Globus pallidus (tissue), 1 donor: Measurements from ENCODE around the gene ADGRG1.
"Not testable (repeated sequence)": the region's sequence is repeated elsewhere in the genome, so short reads cannot be mapped to it uniquely, and the experiment has no call there.

Experiments
- DNase-seq: peaks from one replicate; pipeline ENCODE4 v3.0.0-alpha.2; 2015; ENCODE audit warnings: low spot score

Gene ADGRG1

DNA sequence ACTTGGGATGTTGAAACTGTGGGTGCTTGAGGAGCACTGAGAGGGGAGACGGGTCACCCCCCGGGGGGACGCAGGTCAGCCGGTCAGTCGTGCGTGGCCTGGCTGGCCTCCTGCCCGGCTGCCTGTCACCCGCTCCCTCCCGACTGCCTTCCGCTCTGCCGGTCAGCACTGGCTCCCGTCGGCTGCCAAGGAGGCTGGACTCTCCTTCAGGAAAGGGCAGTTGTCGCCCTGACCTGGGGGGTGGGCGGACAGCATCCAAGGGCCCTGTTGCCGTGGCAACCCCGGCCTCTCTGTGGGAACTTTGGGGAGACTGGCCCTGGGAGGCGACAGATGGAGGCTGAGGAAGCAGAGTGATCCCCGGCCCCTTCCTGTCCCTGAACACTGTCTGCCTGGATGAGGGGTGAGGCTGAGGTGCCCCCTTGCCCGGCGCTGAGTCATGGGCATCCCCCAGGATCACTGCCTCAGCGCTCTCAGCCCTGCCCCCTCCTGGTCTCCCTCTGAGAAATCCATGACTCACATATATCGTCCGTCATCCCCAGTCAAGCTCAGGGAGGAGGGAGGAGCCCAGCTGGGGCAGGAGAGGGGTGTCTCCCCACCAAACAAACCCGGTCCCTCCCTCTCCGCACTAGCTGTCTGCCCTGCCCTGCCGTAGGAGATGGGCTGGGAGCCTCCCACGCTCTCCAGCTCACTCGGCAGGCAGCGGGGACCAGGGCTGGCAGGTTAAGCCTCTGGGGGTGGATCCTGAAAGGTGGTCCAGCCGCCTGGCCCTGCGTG, at the start of gene ADGRG1:
Gene ADGRG1, plus strand, starts transcription at position 623 of the 774 bp plus-strand sequence. CDS start 21,658 bp downstream, outside the sequence.
- DNase-seq, result peak; percentile 87

DNA sequence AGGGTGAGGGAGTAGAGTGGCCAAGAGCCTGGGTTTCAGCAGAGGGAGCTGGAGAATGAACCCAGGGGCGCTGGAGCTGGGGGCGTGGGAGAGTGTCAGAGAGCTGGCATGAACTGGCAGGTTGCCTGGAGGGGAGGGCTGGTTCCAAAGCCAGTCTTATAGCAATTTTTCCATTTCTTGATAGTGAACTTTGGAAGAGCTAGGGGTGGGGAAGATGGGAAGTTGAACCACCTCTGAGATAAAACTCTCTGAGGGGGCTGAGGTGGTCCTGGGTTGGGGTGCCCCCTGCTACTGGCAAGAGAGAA, 49.1 kb upstream of the ADGRG1 start:
- DNase-seq, result no peak

DNA sequence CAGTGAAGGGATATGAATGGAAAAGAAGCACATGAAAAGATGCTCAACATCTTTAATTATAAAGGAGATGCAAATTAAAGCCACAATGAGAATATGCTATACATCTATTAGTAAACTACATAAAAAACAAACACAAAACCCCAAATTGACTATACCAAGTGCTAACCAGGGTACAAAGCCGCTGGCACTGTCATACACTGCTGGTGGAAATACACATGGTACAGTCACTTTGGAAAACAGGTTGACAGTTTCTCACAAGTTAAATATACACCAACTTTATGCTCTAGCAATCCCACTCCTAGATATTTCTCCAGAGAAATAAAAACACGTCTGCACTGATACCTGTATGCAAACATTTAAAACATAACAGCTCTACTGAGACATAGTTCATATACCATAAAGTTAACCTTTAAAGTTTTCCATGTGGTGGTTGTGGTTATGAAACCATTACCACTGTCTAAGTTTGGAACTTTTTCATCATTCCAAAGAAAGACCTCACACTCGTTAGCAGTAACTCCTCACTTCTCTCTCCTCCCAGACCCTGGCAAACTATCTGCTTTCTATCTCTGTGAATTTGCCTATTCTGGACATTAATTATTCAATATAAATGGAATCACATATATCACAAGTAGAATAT, 43.3 kb upstream of the ADGRG1 start:
- DNase-seq, result no peak

DNA sequence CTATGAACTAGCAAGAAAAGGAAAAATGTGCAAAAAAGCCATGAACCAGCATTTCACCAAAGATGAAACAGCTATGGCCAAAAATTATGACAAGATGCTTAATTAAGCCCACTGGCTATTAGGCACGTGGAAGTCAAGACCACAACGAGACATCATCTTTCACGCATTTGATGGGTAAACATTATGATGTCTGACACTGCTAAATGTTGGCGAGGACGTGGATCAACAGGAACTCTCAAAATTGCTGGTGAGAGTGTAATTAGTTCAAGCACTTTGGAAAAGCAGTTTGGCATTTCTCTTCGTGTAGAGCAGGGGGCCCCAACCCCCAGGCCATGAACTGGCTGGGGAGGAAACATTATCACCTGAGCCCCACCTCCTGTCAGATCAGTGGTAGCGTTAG, 39.6 kb upstream of the ADGRG1 start:
- DNase-seq, result no peak

DNA sequence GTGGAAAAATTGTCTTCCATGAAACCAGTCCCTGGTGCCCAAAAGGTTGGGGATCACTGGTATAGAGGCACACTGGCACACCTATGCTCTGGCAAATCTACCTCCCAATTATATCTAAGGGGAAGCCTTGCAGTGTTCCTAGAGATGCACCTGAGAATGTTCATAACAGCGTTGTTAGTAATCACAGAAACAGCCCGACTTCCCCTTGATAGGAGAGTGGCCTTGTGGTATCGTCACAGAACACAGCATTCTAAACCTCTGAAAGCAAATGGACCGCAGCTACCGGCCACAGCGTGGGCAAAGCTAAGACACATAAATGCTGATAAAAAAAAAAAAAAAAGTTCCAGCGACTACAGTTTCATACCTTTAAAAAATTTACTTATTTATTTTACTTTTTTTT, 39.1 kb upstream of the ADGRG1 start:
- DNase-seq, result no peak

DNA sequence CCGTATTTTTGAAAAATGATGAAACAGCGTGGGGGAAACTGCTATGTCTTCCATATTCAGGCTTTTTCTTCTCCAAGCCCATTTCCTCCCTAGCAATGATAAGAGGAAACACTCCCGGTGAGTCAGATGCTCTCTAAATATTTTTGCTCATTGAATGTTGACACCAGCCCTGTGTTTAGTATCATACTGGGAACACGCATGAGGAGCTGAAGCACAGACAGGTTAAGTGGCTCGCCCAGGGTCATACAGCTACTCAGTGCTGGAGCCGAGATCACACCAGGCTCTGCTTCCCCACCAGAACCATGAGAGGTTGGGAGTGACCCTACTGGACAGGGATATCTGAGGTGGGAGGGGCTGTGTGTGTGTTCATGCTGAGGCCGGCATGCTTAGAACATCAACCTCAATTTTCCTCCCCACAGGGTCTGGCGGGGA, 37.8 kb upstream of the ADGRG1 start:
- no peak for DNase-seq

DNA sequence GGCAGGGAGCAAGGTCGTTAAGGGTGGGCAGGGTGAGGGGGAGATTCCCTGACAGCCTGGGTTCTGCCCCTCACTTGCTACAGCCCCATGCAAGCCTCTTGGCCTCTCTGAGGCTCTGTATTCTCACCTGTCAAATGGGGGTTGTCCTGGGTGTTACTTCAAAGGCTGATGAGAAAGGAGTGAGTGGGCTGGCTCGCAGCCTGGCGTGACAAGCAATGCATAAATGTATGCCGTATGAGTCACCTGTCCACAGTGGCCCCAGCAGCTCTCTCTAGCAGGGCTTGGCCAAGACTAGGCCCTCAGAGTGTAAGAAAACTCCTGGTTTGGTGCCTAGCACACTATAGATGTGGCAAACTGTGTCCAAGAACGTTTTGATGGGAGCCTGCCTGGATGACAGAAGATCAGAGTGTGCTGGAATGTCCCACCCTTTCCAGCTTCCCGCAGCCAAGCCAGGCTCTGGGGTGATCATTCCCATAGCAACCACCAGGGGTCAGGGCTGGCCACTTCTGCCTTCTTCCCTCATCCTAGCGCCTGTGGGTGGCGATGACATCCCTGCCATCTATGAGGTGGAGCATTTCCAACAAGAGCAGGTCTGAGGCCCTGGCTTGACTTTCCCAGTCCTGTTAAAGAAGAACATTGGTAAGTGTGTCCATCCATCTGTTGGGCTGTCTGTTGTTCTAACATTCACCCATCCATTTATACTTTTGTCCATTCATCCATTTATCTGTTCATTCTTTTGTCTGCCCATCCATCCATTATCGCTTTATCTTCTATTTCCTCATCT, 37.2 kb upstream of the ADGRG1 start:
- DNase-seq, result peak; percentile 72

DNA sequence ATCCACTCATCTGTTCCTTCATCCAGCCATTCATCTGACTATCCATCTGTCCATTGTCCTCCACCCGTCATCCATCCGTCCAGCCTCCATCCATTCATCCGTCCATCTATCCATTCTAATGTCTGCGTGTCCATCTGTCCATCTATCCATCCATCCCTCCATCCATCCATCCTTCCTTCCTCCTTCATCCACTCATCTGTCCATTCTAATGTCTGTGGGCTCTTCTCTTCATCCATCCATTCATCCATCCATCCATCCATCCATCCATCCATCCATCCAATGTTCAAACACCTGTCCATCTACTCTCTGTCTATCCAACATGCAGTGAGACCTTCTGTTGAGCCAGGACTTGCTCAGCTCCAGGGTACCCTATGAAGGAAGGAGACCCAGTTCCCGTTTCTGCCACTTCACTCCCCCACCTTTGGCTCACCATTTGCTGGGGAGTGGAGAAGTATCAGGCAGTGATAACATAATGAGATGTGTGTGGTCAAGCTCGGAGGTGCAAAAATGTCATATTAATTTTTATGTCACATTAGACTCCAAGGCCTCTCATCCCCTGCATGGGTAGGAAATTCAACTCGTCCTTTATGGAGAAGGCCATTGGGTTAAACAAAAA, 36.5 kb upstream of the ADGRG1 start:
- DNase-seq, result no peak

DNA sequence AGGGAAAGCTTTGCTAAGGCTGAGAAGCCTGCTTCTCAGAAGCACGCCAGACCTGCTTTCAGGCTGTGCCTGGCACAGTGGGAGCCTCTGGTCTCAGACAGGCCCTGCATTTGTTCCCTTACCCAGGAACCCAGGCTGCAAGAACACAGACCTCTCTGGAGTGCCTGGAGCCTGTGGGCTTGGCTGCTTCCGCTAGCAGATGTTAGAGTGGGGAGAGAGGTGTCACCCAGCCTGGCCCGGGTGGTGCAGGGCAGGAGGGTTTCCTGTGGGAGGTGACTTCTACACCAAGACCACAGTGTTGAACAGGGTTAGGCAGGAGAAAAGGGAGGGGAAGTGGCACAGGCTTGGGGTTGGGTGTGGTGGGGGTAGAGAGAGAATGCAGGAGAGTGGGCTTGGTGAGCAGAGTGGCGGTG, 35.8 kb upstream of the ADGRG1 start:
- DNase-seq, result no peak

DNA sequence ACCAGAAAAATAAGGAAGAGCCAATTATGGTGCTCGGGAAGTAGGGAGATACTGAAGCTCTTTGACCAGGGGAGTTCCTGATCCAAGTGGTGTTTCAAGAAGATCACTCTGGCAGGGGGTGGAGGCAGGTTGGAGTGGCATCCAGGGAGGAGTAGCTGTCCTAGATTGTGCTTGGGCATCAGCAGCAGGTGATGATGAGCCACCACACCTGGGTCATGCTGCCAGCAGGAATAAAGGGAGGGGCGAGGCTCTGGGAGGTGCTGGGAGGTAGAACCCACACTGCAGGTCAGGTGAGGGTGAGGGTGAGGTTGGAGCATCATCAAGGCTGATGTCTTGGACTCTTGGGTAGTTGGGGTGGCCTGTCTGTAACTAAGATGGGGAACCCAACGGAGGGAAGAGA, 35.4 kb upstream of the ADGRG1 start:
- no peak for DNase-seq

DNA sequence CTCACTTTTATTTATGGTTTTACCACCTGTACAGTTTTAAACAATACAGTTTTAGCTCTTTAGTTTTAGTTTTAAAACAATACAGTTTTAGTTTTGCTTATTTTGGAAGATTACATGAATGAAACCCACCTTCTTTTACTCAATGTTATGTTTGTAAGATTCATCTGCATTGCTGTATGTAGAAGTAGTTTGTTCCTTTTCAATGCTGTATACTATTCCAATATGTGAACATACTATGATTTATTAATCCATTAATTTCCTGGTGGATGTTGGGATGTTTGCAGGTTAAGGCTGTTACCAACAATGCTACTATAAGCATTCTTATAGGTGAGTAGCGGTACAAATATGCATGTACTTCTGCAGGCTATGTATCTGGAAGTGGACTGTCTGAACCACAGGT, 34.4 kb upstream of the ADGRG1 start:
- no peak for DNase-seq

DNA sequence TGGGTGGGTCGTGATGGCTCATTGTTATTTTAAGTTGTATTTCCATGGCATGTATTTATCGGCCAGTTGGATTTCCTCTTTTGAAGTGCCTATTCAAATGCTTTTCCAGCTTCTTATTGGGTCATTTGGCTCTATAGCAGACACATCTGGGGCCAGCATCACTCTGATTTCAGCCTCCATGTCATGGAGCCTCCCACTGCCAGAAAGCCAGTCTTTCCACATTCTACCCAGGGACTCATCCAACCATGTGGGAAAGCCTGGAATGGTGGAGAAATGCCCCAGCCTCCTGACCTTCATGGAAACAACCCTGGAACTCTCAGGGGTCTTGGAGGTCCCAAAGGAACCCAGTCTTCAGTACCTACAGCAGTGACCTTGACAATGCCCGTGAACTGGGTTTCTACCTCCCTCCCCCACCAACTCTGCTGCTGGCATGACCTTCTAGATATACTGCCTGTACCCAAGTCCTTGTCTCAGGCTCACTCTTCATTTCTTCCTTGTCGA, 33.8 kb upstream of the ADGRG1 start:
- DNase-seq, result no peak

DNA sequence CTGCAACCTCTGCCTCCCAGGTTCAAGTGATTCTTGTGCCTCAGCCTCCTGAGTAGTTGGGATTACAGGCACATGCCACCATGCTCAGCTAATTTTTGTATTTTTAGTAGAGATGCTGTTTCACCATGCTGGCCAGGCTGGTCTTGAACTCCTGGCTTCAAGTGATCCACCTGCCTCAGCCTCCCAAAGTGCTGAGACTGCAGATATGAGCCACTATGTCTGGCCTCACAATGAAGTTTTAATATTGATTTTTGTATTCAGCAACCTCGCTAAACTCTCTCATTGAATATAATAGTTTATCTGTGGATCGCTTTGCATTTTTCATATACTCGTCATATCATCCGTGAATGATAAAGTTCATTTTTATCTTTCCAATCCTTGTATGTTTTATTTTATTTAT, 32.2 kb upstream of the ADGRG1 start:
- DNase-seq, result not testable (repeated sequence)

DNA sequence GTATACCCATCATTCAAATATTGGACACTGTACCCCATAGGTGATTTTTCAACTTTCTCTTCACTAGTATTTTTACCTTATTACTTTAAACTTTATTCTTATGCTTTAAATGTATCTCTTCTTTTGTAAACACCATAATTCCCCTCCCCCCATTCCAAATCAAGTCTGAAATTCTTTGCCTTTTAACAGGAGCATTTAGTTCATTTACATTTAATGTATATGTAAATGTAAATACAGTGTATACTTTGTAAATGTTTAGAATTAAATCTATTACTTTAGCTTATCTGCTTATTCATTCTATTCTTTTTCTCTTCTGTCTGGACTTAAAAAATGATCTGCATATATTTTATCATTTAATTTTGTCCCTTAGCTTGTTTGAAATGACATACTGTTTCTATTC, 30.0 kb upstream of the ADGRG1 start:
- no peak for DNase-seq

DNA sequence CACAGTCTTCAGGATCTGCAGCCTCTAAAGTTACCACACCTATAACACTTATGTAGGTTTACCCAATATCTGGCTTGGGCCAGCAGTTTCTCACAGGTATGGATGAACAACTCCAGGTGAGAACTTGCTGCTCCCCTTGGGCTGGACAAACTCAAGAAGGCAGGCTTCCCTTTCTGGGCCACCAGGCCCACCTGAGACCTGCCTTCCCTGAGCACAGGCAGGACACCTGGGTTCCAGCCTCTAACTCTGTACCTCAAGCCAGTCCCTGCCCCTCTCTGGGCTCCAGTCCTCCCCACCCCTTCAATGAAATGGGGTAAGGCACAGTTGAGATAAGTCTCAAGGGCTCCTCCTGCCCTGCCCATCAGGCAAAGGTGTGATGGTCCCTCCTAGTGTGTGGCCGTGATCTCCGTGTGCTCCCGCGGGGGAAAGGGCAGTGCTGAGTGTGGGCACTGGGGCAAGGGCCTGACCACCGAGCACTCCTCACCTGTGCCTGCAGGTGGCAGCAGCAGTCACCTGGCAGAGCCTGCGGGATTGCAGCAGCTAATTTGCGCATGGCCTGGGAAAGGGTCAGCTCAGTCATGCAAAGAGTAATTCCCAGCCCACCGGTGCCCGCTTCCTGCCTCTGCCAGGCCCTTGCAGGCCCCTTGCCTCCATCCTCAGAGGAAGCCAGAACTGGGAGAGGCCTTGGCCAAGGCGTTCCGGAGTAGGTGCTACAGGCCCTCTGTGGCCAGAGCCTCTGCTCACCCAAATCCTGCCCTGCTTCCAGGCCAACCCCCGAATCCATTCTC, 28.2 kb upstream of the ADGRG1 start:
- no peak for DNase-seq

DNA sequence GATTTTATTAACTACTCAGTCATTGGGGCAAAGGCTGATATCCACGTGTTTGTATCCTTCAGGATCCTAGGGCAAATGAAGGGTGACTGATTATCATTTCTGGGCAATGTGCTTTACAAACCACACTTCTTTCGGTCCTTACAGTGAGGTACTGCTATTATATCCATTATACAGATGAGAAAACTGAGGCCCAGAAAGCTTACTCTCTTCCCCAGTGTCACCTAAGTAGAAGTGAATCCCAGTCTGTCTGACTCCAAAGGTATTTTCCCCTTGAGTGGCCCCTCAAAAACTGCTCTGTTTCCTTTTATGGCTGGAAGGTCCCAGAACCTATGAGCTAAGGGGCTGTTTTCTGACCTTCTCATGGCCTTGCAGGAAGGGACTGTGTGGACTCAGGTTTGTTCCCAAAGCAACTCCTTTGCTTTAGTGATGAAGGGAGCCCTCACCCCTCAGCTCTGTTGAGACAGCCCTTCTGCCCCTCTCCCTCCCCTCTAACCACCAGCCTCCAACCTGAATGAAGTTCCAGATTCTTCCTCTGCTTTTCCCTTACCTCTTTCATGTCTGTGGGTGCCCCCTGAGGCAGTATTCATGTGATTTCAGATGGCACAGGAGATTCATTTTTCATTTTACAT, 27.4 kb upstream of the ADGRG1 start:
- no peak for DNase-seq

DNA sequence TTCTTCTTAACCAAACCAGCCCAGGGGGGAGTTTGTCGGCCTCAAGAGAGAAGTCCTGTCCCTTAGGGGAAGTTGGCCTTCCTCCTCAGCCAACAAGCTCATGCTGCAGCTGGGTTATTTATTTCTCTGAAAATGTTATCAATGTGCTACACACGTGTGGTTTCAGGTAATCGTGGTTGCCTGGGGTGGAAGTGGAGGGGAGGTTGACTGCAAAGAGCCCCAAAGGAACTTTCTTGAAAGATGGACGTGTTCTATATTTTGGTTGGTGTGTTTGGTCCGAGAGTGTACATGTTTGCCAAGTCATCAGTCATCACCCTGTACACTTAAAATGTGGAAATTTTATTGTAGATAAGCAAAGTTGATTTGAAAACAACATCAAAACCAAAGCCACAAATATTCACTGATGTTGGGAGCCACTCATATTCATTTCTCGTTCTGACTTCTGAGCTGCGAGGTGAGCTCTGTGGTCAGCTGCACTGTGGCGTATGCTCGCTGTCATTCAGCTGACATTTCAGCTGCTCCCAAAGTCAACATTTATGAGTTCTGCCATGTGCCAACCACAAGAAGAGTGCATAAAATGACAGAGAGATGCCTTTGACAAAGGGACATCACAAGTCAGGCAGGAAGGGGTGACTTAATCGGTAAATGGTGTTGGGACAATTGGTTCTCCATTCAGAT, 26.5 kb upstream of the ADGRG1 start:
- DNase-seq, result no peak

DNA sequence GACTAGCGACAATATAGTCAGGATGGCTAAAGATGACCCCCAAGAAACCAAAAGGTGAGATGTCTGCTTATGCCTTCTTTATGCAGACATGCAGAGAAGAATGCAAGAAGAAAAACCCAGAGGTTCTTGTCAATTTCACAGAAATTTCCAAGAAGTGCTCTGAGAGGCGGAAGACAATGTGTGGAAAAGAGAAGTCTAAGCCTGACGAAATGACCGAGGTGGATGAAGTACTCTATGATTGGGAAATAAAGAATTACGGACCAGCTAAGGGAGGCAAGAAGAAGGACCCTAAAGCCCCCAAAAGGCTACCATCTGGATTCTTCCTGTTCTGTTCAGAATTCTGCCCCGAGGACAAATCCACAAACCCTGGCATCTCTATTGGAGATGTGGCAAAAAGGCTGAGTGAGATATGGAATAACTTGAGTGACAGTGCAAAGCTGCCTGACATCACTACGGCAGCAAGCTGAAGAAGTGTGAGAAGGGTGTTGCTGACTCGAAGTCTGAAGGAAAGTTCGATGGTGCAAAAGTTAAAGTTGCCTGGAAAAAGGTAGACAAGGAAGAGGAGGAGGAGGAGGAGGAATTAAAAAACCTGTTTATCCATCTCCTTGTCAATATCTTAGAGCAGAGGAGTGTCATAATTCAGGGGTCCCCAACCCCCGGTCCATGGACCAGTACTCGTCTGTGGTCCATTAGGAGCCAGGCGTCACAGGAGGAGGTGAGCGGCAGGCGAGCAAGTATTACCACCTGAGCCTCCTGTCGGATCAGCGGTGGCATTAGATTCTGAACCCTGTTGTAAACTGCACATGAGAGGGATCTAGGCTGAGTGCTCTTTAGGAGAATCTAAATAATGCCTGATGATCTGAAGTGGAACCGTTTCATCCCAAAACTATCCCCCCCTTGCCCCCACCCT, 25.1 kb upstream of the ADGRG1 start:
- no peak for DNase-seq

DNA sequence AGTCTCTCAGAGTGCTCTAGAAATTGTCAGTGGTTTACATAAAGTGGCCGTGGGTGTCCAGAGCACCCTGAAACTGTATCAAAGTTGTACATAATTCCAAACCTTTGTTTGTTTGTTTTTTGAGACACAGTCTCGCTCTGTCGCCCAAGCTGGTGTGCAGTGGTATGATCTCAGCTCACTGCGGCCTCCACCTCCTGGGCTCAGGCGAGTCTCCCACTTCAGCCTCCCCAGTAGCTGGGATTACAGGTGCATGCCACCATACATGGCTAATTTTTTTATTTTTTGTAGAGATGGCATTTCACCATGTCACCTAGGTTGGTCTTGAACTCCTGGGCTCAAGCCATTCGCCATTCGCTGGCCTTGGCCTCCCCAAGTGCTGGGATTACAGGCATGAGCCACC, 24.3 kb upstream of the ADGRG1 start:
- DNase-seq, result no peak
